ENCODE data around the gene DCAF8. TPM values are rescaled to one million over a fixed set of nuclear protein-coding genes. Genes with fewer than 3 reads are reported as not detected.

Gene DCAF8
- total RNA-seq, 2 donors from 2014 or later, result 185 to 238 TPM

GRCh38 chr1:160200786-160201185 lies 61.6 kb downstream of the DCAF8 start:
- no peaks in the 10 kb centered on the region for H3K27me3 Mint-ChIP-seq (ENCODE audit: insufficient read depth)
- H3K27ac Mint-ChIP-seq, result no peak overlapping the region
- no peak overlapping the region for H3K9ac ChIP-seq (ENCODE audit: extremely low read depth, low read length, poor library complexity, severe bottlenecking)
- no peaks in the 10 kb centered on the region for H3K9me3 Mint-ChIP-seq
- H3K36me3 ChIP-seq (ENCODE audit: control insufficient read depth, insufficient read depth, low read length), result no peaks in the 10 kb centered on the region
- H3K27ac ChIP-seq (ENCODE audit: low read depth, low read length), result no peak overlapping the region
- DNase-seq, result no peak
- no peak overlapping the region for H3K4me3 Mint-ChIP-seq
- TF ChIP-seq CTCF (conservative IDR thresholded peaks at IDR 0.05), result no peak
- no peaks in the 10 kb centered on the region for H3K27me3 ChIP-seq (ENCODE audit: control insufficient read depth, insufficient read depth, low read length, poor library complexity, severe bottlenecking)
- H3K4me3 ChIP-seq (ENCODE audit: low read length), result no peak overlapping the region
- WGBS, 2 experiments (ENCODE audit: insufficient coverage in 1 of 2, insufficient read length in 1 of 2), result 94 to 96% methylated on average over 3 to 4 of the region's 4 CpGs
- H3K4me1 ChIP-seq (ENCODE audit: control insufficient read depth, insufficient read depth, low read length), result no peaks in the 10 kb centered on the region
- H3K9me3 ChIP-seq (ENCODE audit: control insufficient read depth, low read length), result no peaks in the 10 kb centered on the region
- H3K4me1 Mint-ChIP-seq, result peaks cover 9% of the 10 kb centered on the region
- no peaks in the 10 kb centered on the region for H3K36me3 Mint-ChIP-seq (ENCODE audit: low read depth)

DNA sequence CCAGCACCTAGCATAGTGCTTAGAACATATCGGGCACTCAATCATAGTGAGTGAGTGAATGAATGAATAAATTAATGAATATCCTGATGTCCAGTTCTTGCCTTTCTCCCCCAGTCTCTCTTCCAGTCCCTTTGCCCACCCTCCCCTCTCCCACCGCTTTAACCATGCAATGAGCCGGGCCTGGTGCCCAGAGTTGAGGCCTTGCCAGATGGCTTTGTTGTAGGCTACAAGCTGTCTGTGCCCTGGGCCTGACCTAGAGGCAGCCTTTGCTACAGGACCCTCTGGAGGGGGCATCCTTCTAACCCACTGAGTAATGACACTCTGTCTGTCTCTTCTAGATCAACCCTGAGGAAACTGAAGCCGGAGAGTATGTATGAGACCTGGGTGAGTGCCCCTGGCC lies 65.1 kb downstream of the DCAF8 start:
- H3K9me3 Mint-ChIP-seq, result no peaks in the 10 kb centered on the region
- Histone ChIP-seq H3K36me3 (ENCODE audit: control insufficient read depth, insufficient read depth, low read length) (no peaks in the 10 kb centered on the region), H3K4me3 (ENCODE audit: low read length) (no peak overlapping the region), H3K4me1 (ENCODE audit: control insufficient read depth, insufficient read depth, low read length) (no peaks in the 10 kb centered on the region), H3K9me3 (ENCODE audit: control insufficient read depth, low read length) (no peaks in the 10 kb centered on the region), H3K27me3 (ENCODE audit: control insufficient read depth, insufficient read depth, low read length, poor library complexity, severe bottlenecking) (no peaks in the 10 kb centered on the region), H3K27ac (ENCODE audit: low read depth, low read length) (no peak overlapping the region), H3K9ac (ENCODE audit: extremely low read depth, low read length, poor library complexity, severe bottlenecking) (no peak overlapping the region)
- no peaks in the 10 kb centered on the region for H3K36me3 Mint-ChIP-seq (ENCODE audit: low read depth)
- no peak overlapping the region for H3K27ac Mint-ChIP-seq
- no peaks in the 10 kb centered on the region for H3K27me3 Mint-ChIP-seq (ENCODE audit: insufficient read depth)
- no peak for DNase-seq
- 90 to 97% methylated on average over 2 to 4 of the region's 4 CpGs for WGBS, 2 experiments (ENCODE audit: insufficient coverage in 1 of 2, insufficient read length in 1 of 2)
- no peak overlapping the region for H3K4me3 Mint-ChIP-seq
- no peak for TF ChIP-seq CTCF (conservative IDR thresholded peaks at IDR 0.05)
- peaks cover 4% of the 10 kb centered on the region for H3K4me1 Mint-ChIP-seq

GRCh38 chr1:160196143-160196542 lies 66.2 kb downstream of the DCAF8 start:
- no peak overlapping the region for H3K9ac ChIP-seq (ENCODE audit: extremely low read depth, low read length, poor library complexity, severe bottlenecking)
- no peaks in the 10 kb centered on the region for H3K4me1 ChIP-seq (ENCODE audit: control insufficient read depth, insufficient read depth, low read length)
- H3K36me3 Mint-ChIP-seq (ENCODE audit: low read depth), result no peaks in the 10 kb centered on the region
- no peak overlapping the region for H3K4me3 Mint-ChIP-seq
- 90 to 96% methylated on average over 3 to 4 of the region's 4 CpGs for WGBS, 2 experiments (ENCODE audit: insufficient coverage in 1 of 2, insufficient read length in 1 of 2)
- no peak overlapping the region for H3K27ac Mint-ChIP-seq
- no peaks in the 10 kb centered on the region for H3K9me3 ChIP-seq (ENCODE audit: control insufficient read depth, low read length)
- no peaks in the 10 kb centered on the region for H3K36me3 ChIP-seq (ENCODE audit: control insufficient read depth, insufficient read depth, low read length)
- H3K9me3 Mint-ChIP-seq, result no peaks in the 10 kb centered on the region
- no peak for TF ChIP-seq CTCF (conservative IDR thresholded peaks at IDR 0.05)
- H3K4me3 ChIP-seq (ENCODE audit: low read length), result no peak overlapping the region
- H3K27ac ChIP-seq (ENCODE audit: low read depth, low read length), result no peak overlapping the region
- H3K27me3 ChIP-seq (ENCODE audit: control insufficient read depth, insufficient read depth, low read length, poor library complexity, severe bottlenecking), result no peaks in the 10 kb centered on the region
- DNase-seq, result no peak
- H3K4me1 Mint-ChIP-seq, result peaks cover 4% of the 10 kb centered on the region
- no peaks in the 10 kb centered on the region for H3K27me3 Mint-ChIP-seq (ENCODE audit: insufficient read depth)
